GM21447 (cell line): ENCODE measurements around the gene SPIN1.

Experiments used
- ATAC-seq: cut with Tn5 transposase; IDR thresholded peaks from one replicate; pipeline ENCODE4 v1.9.1; 2021; ENCODE audit not compliant: unreplicated experiment

SPIN1 gene

DNA sequence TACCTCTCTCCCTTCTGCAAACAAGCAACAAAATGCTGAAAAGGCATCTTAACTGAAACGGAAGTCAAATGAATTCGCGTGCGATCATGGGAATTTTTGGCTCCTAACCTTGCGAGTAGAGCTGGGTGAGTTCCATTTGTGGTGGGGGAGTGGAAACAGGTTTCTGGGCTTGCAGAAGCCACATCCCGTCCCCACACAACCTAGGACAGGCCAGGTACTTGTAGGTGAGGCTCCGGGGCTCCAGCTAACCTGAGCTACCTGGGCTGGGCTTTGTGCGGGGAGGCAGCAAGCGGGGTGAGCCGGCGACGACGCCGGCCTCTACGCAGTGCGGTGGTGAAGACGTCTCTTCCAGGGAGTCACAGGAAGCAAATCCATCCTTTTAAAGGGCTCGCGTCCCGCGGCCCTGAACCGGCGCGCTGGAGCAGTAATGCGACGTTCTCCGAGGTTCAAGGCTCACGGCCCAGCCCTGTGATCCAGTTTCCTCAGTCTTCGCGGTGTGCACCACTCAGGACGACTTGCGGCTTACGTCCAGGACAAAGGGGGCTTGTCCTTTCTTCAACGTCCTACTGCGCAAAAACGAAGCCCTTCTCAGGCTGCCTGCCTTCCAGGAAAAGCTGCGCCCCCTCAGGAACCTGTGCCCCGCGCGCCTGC is 567 bp upstream of the SPIN1 start:
- ATAC-seq, result peak; percentile 8

DNA sequence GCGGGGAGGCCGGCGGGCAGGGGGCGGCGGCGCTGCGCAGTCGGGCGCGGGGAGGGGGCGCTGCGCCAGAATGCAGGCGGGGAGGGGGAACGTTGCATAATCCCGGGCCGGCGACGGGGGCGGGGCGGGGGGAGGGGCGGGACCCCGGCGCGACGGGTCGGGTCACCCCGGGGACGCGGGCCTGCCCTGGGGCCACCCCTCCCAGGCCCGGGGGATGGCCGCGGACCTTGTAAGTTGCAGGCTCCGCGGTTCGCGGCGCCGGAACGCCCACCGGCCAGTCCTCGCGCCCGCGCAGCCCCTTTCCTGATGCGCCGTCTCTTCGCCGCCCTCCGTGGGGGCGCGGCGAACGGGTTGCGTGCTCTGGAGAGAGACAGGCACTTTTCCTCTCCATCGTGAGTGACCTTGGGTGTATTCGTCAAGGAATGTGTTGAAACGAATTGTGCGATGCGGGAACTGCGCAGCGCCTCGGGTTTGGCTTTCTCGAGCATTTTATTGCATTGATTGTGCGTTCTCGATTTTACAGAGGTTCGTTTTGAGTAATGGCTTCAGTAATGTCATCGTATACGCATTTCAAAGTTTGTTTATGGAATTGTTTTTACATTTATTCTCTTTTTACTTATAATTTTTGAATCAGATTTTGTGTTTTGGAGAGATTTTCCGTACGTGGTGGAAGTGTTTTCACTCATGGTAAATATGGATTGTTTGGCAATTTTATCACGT is 802 bp downstream of the SPIN1 start:
- peak; percentile 23 for ATAC-seq

DNA sequence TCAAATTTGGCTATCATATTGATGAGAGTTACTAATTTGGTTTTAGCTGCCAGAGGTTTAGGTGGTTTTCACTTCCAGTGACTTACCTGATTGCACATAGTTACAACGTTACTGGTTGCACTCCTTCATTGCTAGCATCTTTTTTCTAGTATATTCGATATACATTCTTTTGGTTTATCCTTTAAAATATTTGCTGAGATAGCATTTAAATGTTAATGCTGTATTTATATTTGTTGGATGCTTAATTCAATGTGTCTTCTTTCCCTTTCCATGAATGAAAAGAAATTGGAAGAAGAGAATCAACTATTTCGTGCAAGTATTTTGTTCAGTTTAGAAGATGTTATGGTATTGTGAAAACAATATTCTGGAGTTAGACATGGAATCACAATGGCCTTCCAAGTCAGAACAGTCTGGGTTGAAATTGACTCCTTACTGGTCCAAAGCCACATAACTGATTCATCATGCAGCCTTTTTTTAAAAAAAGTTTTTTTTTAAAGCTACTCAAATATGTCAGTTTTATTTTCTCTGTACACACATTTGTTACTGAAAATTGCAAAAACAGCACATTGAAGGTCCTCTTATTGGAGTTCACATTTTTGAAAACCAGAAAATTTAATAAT is 2.2 kb downstream of the SPIN1 start:
- no peak for ATAC-seq

DNA sequence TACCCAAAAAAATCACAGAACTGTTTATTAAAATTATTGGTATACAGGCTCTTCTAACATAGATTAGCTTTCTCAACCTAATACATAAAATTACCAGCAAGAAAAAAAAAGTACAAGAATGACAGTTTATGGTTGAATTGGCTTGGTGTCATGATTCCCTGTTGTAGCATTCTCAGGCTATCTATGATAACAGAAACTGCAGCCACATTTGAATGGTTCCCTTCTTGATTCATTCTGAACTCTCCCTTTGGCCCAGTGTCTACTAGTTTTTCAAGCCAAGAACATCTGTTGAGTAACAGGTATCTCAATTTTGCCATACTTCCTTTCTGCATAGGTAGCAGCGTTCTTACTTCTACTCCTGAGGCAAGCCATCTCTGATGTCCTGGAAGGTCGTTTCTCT is 3.0 kb downstream of the SPIN1 start:
- no peak for ATAC-seq

DNA sequence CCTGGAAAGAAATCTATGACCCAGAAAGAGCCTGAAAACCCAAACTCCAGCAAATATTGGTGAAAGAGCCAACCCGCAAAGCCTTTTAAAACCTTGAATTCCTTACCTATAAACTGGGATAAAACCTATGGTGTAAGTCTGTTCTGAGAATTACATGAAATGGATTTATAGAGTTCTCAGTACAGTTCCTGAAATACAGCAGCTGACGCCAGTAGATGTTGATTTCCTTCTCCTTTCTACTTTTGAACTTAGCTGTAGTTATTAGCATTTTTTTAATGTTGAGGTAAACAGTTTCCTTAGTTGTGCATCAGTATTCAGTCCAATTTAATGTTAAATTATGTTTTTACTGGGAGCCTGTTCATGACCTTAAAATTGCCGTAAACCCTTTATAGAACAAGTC is 3.7 kb downstream of the SPIN1 start:
- ATAC-seq, result no peak

DNA sequence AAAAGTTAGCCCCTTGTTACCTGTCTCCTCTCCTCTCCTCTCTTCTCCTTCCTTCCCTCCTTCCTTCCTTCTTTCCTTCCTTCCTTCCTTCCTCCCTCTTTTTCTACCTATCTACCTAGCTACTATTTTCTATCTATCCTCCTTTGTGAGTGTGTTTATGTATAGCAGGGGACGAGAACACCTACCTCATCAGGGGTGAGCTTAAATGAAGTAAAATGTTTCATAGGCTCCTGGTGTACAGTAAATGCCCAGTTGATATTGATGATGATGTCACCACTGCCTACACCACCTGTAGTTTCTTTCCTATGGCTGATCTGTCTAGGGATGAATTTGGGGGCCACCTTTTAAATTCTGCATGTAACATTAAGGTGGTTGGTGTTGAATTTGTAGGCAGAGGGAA is 4.3 kb downstream of the SPIN1 start:
- ATAC-seq, result no peak

DNA sequence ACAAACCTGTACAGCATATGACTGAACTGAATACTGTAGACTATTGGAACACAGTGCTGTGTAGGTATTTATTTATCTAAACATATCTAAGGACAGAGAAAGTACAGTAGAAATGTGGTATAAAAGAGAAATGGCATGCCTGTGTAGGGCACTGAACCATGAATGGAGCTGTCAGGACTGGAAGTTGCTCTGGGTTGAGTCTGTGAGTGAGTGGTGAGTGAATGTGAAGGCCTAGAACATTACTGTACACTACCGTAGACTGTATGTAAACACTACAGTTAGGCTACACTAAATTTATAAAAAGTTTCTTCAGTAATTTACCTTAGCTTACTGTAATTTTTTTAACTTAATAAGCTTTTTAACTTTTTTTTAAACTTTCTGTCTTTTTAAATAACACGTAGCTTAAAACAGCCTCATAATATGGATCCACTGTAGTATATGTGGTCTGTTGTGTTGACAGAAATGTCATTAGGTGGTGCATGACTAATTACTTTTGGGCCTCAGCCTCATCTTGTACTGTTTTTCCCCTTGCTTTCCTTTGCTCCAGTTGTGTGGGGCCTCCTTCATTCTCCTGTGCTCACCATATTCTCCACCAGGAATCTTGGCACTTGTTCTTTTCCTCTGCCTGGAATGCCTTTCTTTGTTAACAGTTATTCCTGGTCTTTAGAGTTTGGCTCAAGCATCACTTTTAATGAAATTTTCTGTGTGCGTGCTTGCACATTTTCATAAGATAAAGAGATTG is 8.8 kb downstream of the SPIN1 start:
- ATAC-seq, result no peak

DNA sequence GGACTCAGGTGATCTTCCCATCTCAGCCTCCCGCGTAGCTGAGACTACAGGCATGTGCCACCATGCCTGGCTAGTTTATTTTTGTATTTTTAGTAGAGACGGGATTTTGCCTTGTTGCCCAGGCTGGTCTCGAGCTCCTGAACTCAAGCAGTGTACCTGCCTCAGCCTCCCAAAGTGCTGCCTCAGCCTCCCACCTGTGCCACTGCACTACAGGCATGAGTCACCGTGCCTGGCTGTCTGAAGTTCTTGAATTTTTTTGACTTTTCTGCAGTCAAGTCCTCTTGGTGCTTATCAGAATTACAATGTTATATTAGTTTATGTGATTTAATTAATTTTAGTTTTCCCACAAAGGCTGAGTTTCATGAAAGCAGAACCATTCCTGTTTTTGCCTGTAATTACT is 9.8 kb downstream of the SPIN1 start:
- no peak for ATAC-seq

DNA sequence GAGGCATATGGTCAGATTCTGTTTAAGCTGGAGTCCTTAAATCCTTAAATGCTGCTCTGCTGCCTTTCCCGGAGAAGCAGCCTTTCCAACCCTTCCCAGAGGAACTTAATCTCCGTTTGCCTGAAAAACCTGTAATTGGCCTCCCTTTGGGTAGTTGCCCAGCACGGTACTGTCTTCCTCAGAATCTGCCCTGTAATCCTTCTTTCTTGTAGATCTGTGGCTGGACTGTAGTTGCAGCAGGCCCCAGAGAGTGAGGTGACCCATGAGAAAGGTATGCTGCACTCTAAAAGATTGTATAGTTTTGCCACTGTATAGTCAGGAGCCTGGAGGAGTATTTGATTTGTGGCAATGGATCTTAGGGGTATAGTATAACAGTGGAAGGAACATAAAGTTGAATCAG is 11.7 kb downstream of the SPIN1 start:
- ATAC-seq, result no peak

DNA sequence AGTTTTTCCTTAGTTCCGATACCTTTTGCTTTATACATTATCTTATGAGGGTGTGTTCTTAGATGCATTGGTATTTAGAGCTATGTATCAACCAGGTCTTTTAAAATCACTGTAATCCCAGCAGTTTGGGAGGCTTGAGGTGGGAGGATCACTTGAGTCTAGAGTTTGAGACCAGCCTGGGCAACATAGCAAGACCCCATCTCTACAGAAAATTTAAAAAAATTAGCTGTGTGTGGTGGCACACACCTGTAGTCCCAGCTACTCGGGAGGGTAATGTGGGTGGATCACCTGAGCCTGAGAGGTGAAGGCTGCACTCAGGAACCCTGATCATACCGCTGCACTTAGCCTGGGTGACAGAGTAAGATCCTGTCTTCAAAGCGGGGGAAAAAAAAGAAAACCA is 15.1 kb downstream of the SPIN1 start:
- ATAC-seq, result no peak

DNA sequence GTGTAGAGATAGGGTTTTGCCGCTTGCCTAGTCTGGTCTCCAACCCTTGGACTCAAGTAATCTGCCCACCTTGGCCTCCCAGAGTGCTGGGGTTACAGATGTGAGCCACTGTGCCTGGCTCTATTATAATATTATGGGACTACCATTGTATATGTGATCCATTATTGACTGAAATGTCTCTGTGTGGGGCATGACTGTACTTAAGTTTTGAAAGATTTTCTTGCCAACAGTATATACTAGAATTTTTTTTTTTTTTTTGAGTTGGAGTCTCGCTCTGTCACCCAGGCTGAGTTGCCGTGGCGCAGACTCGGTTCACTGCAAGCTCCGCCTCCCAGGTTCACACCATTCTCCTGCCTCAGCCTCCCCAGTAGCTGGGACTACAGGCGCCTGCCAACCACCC is 17.8 kb downstream of the SPIN1 start:
- ATAC-seq, result no peak

DNA sequence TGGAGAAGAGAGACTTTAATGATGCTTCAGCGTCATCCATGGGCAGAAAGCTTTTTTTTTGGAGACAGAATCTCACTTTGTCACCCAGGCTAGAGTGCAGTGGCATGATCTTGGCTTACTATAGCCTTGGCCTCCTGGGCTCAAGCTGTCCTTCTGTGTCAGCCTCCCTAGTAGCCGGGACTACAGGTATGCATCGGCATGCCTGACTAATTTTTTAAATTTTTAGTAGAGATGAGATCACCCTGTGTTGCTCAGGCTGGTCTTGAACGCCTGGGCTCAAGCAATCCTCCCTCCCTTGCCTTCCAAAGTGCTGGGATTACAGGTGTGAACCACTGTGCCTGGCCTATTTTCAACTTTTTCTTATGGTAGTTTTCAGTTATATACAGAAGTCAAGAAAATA is 23.2 kb downstream of the SPIN1 start:
- ATAC-seq, result no peak

DNA sequence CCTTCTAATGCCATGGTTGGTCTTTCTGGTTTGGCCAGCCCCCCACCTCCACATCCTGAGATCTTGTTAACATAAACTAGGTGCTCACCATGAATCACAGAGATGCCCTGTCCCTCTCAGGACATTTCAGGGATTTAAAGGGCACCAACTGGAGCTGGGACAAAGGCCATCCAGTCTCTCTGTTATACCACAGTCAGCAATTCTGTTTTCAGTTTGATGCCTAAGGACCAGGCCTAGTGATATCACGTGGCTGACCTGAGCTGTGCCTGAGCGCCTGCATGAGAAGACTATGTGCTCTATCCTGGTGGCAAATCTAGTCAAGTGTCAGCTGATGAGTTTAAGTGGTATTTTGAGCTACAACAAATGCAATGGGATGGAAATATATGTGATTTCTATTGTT is 26.1 kb downstream of the SPIN1 start:
- ATAC-seq, result no peak

DNA sequence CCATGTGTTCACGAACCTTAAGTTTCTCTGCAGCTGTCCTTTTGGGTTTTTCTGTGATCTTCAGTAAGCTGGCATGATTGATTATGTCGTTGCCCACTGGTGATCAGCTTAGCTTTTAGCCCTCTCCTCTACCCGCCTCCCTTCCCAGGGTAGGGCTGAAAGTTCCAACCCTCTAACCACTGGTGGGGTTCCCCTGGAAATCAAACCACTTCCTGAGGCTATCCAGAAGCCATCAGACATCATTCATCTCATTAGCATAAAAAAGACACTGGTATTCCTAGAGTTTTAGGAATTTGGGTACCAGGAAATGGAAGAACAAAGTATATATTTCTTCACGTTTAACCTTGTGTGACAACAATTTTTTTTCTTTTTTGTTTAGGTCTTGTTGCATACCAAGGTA is 29.8 kb downstream of the SPIN1 start:
- ATAC-seq, result no peak

DNA sequence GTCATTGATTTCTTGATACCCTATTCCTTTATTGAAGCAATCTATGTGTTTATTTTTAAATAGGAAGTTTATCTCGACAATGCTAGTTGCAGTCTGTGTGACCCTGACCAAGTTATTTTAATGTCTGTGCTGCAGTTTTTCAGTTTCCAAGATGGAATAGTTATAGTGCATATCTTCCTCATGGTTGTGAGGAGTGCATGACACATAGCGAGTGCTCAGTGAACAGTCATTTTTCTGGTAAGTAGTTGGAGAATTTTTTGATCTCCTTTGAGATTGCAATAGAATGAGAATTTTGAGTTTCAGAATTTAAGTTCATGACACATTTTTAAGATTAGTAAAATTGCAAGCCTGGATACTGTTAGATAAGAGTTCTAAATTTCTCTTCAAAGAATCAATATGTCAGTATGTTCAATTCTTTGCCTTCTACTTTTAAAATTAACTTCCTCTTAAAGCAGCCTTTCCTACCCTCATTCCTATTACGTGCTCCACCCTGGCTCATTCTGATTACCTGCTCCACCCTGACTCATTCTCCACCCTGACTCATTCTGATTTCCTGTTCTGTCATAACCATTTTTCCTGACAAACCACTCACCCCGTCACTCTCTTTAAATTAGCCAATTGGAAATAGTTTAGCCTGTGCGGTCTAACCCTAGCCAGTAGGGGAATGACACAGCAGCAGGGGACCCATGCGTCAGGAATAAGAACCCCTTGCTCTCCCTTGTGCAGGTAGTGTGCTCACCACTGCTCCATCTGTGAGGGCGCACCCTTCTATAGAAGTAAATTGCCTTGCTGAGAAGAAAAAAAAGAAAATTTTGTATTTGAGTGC is 30.7 kb downstream of the SPIN1 start:
- ATAC-seq, result no peak

DNA sequence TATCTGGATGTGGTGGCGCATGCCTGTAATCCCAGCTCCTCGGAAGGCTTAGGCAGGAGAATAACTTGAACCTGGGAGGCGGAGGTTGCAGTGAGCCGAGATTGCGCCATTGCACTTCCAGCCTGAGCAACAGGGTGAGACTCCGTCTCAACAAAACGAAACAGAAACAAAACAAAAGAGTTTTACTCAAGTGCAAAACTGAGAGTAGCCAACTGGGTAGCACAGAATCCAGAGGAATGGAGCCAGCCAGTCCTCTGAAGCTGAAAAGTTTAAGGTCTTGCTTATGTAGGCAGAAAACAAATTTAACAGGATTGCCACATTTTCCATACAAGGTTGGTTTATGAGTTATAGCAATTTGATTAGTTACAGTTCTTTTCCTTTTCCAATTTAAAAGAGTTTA is 32.0 kb downstream of the SPIN1 start:
- no peak for ATAC-seq

DNA sequence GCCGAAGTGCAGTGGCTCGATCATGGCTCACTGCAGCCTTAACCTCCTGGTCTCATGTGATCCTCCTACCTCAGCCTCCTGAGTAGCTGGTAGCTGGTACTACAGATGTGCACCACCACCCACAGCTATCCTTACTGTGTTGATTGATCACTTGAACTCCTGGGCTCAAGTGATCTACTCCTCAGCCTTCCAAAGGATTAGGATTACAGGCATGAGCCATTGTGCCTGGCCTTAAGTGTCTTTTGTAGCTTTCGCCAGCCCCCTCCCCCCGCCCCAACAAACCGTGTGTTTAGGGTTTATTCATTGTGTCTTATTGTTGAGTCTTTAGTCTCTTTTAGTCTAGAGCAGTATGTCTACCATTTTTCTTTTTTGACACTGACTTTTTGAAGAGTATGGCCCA is 33.1 kb downstream of the SPIN1 start:
- no peak for ATAC-seq

DNA sequence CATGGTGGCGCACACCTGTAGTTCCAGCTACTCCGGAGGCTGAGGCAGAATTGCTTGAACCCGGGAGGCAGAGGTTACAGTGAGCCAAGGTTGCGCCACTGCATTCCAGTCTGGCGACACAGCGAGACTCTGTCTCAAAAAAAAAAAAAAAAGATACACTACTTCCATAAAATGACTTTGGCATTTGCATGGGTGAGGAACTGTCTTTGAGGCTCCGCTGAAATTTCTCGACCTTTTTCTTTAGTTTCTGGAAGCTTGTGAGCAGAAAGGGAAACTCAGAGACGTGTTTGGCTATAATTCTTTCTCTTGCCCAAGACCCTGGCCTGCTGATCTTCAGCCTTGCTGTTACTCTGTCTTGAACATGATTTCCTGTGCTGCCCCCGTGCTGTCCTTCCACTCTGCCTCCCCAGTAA is 37.3 kb downstream of the SPIN1 start:
- ATAC-seq, result no peak

DNA sequence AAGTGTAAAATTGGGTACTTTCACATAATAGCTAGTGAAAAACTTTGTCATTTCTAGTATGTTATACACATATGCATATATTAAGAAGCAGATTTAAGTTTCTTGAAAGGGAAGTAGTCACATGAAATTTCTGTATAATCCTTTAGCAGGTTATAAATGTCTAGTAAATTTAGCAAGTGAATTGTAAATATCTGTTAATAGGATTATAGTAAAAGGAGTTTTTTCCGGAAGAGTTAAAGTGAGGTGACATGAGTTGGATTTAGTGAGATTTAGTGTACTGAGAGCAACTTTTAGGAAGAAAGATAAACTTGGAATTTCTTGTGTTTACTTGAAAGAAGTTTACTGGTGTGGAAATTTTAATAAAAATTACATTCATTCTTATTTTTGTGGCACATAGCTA is 38.4 kb downstream of the SPIN1 start:
- ATAC-seq, result no peak

DNA sequence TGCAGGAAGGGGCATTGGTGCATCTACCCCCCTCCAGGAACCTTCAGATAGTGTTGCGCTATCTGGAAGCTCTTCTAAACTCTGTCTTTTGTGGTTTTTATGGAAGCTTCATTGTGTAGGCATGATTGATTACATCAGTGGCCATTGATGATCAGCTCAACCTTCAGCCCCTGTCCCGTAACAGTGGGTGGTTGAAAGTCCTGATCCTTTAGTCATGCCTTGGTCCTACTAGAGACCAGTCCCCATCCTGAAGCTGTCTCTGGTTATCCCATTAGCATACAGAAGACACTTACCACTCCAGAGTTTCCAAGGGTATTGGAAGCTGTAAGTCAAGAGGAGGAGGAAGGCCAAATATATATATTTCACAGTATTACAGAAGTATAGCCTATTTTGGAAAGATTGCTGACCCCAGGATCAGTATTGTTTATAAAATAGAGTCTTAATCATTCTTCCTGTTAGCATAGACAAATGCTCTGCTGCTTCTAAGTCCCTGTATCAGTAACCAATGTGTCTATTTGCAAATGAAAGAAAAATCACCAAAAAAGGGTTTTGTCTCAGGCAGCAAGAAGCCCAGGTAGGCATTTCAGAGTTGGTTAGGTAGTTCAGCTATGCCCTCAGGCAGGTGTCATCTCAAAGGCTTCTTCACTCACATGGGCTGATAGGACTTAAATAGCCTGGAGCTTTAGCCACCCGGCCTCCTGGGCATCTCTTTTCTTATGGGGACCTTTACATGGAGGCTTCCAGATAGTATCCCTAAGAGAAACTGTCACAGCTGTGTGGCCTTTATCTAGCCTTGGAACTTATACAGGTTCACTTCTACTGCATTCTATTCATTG is 41.6 kb downstream of the SPIN1 start:
- ATAC-seq, result no peak
